GM12864 (cell line): ENCODE measurements around the gene PLEKHM2.
A peak's percentile ranks its signal among the peaks of the same experiment; 100 is the strongest.
"Not testable (repeated sequence)": the region's sequence is repeated elsewhere in the genome, so short reads cannot be mapped to it uniquely, and the experiment has no call there.

Experiments used
- DNase-seq: peaks from one replicate; pipeline ENCODE4 v3.0.0-alpha.2; 2011; ENCODE audit warnings: low read depth
- H3K4me3 ChIP-seq: 2 replicates; pipeline ENCODE4 v1.5.1; 2011; ENCODE audit warnings: mild to moderate bottlenecking, low read depth, low read length, control low read depth
- CTCF ChIP-seq: IDR thresholded peaks from 2 replicates; pipeline ENCODE4 v1.5.1; 2011; ENCODE audit warnings: low read depth, mild to moderate bottlenecking, moderate library complexity, low read length, control low read depth, inconsistent platforms; ENCODE audit errors: missing control alignments

Gene PLEKHM2

DNA sequence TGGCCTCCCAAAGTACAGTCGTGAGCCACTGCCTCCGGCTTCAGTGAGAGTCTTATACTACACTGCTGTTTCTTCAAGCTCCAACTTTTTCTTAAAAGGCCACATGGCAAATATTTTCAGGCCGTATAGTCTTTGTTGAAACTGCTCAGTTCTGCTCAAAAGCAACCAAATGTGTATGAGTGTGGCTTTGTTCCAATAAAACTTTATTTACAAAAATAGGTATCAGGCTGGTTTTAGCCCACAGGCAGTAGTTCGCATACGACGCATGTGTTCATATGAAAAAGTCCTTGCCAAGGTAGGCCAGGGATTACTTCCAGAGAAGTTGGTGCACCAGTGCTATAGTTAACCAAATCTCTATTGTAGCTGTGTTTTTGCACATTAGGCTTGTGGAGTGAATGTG is 6.2 kb downstream of the PLEKHM2 start:
- DNase-seq = no peak
- no peak for TF ChIP-seq CTCF
- H3K4me3 ChIP-seq = no peak overlapping the region

- H3K4me3 ChIP-seq = no peak overlapping the region
- TF ChIP-seq CTCF = no peak
- no peak for DNase-seq
Measured at GRCh38 chr1:15691434-15692032, 7.4 kb downstream of the PLEKHM2 start.

GRCh38 chr1:15692121-15692682 is 8.1 kb downstream of the PLEKHM2 start:
- H3K4me3 ChIP-seq = no peak overlapping the region
- TF ChIP-seq CTCF = no peak
- no peak for DNase-seq

- no peak overlapping the region for H3K4me3 ChIP-seq
- DNase-seq = no peak
- no peak for TF ChIP-seq CTCF
Measured at GRCh38 chr1:15693371-15693770, 9.3 kb downstream of the PLEKHM2 start.

DNA sequence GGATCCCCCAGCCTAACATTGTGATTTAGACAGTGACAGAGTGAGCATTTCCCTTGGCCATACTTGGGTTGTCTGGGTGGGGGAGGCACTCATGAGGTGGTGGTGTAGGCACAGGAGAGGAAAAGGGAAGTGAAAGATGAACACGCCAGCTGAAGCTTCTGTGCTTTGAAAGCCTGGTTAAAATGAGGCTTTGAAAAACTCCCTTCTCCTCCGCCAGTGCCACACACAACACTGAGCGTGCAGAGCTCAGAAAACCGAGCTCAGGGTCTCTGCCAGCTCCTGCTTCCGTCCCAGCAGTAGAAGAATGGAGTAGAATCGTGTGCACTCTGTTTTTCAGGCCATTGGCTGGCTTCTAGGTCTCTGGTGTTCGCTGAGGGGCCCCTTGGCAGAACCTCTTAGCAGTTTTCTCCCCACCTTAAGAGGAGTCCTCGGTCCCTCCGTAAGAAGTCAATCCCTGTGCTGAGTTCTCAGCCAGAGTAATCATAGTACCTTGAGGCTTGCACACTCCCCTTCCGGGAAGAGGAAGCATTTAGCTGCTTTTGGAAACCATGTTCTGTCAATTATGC is 12.9 kb downstream of the PLEKHM2 start:
- peak overlapping the region; percentile 16 for H3K4me3 ChIP-seq
- peak; percentile 89 for DNase-seq
- no peak for TF ChIP-seq CTCF

- H3K4me3 ChIP-seq = no peak overlapping the region; the same call in 1 of the 2 replicates
- no peak for TF ChIP-seq CTCF
- DNase-seq = no peak
Measured at GRCh38 chr1:15698201-15698600, 14.1 kb downstream of the PLEKHM2 start.

DNA sequence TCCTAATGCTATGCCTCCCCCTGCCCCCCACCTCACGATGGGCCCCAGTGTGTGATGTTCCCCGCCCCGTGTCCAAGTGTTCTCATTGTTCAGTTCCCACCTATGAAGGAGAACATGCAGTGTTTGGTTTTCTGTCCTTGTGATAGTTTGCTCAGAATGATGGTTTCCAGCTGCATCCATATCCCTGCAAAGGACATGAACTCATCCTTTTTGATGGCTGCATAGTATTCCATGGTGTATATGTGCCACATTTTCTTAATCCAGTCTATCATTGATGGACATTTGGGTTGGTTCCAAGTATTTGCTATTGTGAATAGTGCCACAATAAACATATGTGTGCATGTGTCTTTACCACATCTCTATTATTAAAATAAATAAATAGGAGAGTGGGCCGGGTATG is 15.2 kb downstream of the PLEKHM2 start:
- not testable (repeated sequence) for DNase-seq, H3K4me3 ChIP-seq
